Suppressor macrophage treated with lipopolysaccharide for 1 hour (primary cell): ENCODE results near the gene ETV7.
"Not testable (repeated sequence)": the region's sequence is repeated elsewhere in the genome, so short reads cannot be mapped to it uniquely, and the experiment has no call there.

Experiments used
- DNase-seq, 3 donors: peaks; one replicate each; pipeline ENCODE4 v3.0.0-alpha.2; 2020 to 2022

The ETV7 gene

DNA sequence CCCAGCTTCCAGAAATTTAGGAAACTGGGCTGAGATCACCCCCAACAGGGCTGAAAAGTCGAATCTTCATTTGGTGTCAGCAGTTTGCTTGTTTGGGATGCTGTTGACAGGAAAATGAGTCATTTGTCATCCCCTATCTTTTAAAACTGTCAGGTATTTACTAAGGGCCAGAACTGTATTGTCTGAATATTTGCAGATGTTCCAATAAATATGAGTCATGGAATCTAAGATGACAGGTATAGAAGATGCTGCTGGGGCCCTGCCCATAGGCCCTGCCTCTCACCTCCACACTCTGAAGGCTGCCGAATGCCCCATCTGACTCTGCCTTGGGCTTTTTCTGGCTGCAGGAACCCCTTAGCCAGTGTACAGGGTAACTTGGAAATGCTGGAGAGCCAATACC is 3.9 kb downstream of the ETV7 start:
- DNase-seq: no peak

GRCh38 chr6:36382976-36383375 is 4.5 kb downstream of the ETV7 start:
- no peak for DNase-seq

DNA sequence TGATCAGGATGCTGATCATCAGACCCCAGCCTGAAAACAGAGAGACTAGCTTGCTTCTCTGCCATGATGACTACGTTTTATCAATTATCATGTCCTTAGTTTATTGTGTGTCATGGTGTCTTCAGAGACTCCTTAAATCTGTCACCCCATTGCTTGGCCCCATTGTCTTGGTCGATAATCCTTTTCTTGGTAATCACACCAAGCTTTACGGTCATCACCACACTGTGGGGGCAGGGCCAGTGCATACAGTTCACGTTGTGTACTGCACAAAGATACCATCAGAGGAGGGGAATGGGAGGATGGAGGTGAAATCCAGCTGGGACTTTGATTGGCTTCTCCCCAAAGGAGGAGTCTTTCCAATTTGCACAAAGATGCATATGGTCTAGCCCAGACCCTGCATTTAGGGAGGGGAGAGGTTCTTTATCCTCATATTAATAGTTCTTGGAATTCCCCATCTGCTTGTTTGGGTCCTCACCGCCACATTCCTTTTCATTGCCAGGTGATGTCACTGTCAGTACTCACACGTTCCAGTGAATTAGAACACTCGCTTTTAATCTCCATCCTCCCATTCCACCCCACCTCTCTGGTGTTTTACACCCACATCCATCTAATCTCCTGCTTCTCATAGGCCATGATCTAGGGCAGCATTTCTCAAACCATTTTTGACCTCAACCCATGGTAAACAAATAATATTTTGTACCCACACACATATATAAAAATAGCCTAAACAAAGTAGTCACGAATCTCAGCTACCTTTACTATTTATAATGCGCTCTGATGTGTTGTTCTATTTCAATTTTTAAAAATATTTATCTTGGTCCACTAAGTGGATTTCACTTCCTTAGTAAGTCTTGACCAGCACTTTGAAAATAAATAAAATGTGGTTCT is 5.7 kb downstream of the ETV7 start:
- DNase-seq: no peak

DNA sequence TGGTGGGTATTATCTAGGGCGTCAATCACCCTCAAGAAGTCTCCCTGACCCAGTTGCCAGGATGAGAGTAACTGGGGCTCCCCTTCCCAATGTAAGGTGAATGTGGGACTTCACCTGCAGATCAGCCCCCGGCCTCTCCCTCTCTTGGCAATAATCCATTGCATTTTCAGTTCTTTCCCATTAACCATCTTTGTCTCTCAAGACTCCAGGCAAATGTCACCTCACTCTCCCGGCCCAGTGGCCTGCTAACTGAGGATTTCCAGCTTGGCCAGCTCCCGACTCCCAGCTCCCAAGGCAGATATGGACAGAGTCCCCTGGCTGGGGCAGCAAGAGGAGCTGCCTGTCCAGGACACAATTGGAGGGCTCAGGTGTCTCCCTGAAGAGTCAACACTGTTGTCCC is 7.3 kb downstream of the ETV7 start:
- DNase-seq: no peak

- no peak for DNase-seq
Measured at GRCh38 chr6:36378936-36379335, 8.5 kb downstream of the ETV7 start.

DNA sequence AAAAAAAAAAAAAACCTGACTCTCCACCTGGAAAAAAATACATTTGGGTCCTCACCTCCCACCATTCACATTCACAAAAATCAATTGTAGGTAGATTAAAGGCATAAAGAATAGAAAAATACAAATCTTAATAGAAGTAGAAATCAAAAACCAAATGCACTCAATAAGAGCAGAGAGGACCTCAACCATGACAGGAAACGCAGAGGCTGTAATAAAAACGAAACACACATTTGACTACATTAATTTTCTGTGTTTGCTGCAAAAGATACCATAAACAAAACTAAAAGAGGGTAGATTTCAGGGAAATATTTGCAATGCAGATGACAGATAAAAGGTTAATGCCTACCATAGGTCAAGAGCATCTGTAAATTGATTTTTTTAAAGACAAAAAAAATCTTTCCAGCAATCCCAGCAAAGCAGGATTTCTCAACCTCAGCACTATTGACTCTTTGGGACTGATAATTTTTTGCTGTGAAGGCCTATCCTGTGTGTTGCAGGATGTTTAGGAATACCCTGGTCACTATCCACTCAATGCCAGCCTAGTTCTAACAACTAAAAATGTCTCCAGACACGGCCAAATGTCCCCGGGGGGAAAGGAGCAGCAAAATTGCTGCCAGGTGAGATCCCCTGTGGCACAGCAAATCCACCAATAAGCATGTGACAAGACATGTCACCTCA is 9.1 kb downstream of the ETV7 start:
- DNase-seq: no peak

DNA sequence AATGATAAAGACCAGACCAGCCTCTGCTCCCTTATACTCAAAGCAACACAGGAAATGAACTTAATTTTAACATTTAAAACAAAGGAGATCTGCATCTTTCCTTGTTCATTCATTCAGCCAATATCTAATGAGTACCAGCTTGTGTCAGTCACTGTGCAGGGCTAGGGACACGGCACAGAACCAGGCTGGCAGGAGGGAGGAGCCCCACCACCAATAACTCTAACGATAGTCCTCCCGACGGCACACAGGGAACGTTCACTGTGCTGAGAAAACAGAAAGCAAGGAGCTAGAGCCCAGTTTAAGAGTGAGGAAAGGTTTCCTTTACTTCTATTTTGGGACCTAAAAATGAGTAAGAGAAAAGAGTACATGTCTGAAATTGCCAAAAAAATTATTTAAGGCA is 9.9 kb downstream of the ETV7 start:
- DNase-seq: no peak

DNA sequence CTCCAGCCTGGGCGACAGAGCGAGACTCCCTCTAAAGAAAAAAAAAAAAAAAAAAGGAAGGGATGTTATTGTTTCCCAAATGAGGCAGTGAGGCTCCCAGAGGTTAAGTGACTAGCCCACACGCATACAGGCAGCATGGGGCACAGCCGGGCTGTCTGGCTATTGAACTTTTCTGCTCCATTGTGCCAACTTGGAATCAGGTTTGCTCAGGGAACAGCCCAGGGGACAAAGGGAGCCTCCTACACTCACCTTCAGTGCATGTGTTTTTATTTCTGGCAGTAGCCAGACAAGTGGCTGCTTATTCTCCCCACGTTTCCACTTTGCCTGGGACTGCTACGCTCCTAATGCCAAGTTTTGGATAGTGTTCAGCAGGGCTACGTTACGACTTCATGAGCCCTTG is 10.7 kb downstream of the ETV7 start:
- no peak for DNase-seq

DNA sequence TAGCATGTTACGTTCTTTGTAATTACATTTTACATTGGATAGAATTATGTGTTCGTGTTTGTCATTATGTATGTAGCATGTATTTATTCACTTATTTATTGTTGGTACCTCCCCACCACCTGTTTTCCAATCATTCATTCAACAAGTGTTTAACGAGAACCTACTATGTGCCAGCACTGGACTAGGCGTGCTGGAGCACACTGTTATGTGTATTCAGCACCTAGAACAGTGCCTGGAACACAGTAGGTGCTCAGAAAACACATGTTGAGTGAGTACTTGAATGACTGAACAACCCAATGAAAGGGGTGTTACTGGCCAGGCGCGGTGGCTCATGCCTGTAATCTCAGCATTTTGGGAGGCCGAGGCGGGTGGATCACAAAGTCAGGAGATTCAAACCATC is 11.3 kb downstream of the ETV7 start:
- DNase-seq: no peak

DNA sequence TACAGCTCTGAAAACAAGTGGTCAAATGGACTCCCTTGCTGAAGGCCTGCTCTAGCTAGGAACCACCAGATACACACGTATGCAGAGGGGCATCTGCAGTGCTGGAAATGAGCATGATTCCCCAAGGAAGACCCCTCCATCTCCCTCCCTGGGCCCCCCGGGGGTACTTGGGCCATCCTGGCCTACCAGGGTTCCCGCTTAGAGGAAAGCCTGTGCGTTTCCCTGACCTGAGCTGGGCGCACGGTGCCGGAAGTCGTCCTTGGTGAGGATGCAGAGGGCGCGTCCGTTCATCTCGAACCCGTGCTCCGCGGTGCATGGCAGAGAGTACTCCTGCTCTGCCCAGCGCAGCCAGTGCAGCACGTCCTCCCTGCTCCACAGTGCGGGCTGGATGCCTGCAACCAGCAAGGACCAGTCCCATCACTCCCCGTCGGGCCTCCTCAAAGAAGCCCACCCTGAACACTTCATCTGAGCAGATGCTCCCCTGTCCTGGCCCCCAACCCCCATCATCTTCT is 11.8 kb downstream of the ETV7 start:
- DNase-seq: no peak

DNA sequence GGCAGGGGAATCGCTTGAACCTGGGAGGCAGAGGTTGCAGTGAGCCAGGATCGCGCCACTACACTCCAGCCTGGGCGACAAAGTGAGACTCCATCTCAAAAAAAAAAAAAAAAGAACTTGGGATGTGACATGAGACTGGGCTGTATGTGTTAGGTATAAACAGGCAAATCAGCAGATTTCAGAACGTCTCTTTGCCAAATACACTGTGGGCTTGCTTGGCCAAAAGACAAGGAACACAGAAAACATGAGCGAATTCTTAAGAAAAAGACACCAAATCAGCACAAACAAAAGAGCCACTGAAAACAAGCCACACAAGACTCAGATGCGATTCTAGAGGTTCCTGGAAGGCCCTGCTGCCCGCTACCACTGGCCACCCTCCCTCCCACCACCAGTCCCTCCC is 12.5 kb downstream of the ETV7 start:
- DNase-seq: no peak

GRCh38 chr6:36374194-36374593 is 13.3 kb downstream of the ETV7 start:
- no peak for DNase-seq

DNA sequence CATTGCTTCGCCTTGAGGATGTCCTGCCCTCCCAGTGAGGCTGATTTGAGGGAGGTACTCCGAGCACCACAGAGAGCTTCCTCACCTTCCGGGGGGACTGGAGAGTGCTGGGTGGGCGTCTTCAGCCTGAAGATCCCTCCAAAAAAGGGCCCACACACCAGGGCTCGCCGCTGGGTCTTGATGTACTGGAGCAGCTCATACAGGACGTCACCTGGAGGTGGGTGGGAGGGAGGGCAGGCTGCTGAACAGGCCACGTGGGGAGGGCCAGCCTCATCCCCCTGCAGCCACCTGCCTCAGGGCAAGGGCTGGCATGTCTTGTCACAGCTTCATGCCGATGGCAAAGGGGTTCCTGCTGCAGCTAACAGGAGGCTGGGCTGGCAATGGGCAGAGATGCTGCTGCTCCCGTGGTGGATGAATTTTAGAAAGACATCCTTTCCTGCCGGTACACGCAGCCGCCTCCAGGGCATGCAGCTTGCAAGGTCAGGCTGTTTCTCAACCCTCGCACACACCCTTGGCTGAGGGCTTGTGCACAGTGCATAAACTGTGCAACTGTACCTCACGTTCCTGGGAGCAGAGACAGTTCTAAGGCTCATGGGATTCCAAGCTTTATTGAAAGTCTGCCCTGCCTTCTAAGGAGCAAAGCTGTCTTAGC is 14.0 kb downstream of the ETV7 start:
- no peak for DNase-seq

GRCh38 chr6:36372088-36372487 is 15.4 kb downstream of the ETV7 start:
- DNase-seq: no peak

DNA sequence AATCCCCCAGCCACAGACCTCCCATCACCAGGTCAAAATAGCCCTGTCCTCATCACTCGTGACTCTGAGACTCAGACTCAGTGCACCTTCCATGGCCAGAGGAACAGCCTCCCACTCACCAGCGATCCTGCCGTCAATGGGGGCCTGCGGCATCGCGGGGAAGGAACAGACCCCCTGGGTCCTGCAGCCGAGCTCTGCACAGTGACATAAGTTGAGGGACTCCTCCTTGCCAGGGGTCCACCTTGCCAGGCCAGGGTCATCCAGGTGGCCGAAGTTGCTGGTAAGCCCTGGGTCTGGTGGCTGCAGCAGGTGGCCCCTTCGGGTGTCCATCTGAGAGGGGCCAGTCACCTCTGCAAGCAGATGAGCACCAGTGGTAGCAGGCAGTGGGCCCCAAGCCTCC is 16.3 kb downstream of the ETV7 start:
- no peak for DNase-seq

DNA sequence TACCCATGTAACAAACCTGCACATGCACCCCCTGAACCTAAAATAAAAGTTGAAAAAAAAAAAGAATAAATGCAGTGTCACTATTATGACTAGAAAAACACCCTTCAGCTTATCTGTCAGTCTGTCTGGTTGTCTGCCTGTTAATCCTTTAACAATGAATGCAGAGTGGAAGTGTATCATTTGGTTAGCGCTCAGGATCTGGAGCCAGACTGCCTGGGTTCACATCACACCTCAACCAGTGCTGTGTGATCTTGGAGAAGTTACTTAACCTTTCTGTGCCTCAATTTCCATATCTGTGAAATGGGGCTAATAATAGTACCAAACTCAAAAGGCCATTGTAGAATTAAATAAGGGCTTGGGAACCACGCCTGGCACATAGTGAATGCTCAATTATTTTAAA is 16.8 kb downstream of the ETV7 start:
- DNase-seq: no peak

DNA sequence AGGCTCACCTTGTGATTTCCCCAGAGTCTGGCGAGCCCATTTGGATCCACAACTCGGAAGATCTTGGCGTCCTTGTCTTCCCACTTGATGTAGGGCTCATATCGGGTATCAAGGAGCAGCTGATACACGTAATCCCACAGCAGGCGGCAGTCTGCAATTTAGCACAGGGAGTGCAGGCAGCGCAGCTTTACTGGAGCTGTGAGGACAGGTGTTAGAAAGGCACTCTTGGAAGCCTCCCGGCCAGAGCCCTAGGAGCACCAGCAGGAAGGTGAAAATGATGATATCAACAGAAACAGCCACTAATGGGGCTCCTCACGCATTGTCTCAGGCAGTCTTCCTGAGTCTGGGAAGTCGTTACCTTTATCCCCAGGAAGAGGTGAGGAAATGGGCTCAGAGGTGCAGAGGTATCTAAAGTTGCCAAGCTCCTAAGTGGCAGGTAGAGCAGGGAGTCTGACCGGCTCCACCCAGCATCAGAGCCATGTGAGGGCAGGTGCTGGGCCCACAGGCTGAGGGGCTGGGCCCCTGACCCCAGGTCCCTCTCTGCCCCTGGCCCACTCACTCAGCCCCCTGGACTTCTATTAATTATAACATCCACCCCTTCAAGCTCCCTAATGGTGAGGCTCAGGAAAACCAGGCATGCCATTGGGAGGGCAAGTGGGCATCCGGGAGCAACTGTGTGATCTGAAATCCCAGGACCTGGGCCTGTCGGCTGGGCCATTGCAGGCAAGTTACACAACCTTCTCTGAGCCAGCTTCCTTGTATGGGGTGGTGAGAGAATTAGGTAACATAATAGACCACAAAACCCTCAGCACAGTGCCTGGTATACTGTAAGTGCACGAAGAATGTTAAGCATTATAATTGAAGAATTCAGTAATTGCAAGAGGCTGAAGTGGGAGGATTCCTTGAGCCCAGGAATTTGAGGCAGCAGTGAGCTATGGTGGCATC is 18.3 kb downstream of the ETV7 start:
- peak; percentile 63 to 74 (median 71) for DNase-seq

DNA sequence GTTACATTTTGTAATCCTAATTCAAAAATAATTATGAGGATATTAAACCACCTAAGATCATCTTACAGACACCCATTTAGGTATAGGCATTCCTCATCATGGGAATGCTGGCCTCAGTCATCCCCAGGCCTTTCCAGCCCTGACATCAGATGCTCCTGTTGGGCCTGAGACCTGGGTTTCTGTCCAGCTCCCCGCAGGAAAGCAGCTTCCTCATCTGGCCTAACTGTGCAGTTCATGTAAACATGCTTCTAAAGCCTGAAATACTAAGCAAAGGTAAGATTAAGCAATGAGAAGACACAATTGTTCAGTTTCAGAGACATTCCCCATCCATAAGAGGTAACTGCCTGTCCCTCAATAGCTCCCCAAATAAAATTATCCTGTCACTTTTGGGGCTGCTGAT is 19.0 kb downstream of the ETV7 start:
- DNase-seq: no peak

DNA sequence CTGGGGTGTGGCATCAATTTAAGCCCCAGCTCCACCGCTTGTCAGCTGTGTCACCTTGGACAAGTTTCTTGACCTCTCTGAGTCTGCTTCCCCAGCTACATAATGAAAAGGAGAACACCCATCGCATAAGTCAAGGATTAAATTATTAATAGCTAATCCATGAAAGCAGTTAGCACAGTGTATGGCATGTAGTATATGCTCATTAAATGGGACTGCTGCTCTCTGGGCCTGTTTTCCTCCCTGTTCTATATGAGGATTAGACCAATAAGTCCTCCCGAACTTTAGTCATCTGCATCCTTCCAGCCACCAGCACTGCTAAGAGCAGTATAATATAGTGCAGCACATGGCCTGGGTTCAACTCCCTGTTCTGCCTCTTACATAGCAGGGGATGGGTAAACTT is 19.7 kb downstream of the ETV7 start:
- no peak for DNase-seq

- peak; percentile 86 to 89 (median 86) for DNase-seq
Measured at GRCh38 chr6:36364669-36365479, 22.6 kb downstream of the ETV7 start.

- DNase-seq: not testable (repeated sequence)
Measured at GRCh38 chr6:36364061-36364635, 23.3 kb downstream of the ETV7 start.
